CD4-positive, alpha-beta T cell treated with Interleukin-12 subunit alpha and Interleukin-12 subunit beta, for 1 hour (primary cell): ENCODE results near the gene PRDX5.
A peak's percentile ranks its signal among the peaks of the same experiment; 100 is the strongest.
"Not testable (repeated sequence)": the region's sequence is repeated elsewhere in the genome, so short reads cannot be mapped to it uniquely, and the experiment has no call there.

Experiments used
- DNase-seq: peaks from one replicate; pipeline ENCODE4 v3.0.0-alpha.2; 2020

Gene PRDX5

DNA sequence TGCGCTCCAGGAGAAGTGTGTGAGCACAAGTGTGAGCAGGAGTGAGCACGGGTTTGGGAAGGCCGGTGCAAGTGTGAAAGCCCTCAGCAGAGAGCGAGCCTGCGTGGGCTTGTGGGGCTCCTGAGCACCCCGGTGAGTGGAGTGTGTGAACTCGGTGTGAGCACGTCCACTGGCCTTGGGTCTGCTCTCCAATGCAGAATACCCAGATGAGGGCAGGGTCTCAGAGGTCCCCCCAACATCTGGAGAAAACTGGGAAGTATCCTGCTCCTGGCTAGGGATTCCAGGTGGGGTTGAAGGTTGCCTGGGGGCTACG lies 11.4 kb upstream of the PRDX5 start:
- DNase-seq, result no peak

DNA sequence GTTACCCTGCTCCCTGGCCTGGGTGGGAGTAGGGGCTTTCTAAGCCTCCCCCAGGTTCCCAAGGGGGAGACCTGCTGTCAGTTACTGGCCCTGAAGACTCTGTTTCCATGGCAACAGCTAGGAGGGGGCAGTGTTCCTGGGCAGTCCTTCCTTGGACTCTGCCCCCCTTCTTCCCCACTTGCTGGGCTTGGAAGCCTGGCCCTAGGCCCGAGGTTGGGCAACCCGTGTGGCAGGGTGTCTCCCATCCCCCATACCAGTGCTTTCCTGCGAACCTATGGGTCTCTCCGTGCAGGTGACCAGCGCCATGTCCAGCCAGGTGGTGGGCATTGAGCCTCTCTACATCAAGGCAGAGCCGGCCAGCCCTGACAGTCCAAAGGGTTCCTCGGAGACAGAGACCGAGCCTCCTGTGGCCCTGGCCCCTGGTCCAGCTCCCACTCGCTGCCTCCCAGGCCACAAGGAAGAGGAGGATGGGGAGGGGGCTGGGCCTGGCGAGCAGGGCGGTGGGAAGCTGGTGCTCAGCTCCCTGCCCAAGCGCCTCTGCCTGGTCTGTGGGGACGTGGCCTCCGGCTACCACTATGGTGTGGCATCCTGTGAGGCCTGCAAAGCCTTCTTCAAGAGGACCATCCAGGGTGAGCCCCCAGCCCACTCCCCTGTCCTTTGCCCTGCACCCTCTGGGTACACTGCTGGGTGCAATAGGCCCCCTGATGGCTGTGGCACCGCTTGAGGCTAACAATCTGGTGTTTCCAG lies 10.9 kb upstream of the PRDX5 start:
- no peak for DNase-seq

- not testable (repeated sequence) for DNase-seq
Observed at GRCh38 chr11:64307795-64308194, 10.1 kb upstream of the PRDX5 start.

- DNase-seq, result no peak
Observed at GRCh38 chr11:64312947-64313346, 5.0 kb upstream of the PRDX5 start.

DNA sequence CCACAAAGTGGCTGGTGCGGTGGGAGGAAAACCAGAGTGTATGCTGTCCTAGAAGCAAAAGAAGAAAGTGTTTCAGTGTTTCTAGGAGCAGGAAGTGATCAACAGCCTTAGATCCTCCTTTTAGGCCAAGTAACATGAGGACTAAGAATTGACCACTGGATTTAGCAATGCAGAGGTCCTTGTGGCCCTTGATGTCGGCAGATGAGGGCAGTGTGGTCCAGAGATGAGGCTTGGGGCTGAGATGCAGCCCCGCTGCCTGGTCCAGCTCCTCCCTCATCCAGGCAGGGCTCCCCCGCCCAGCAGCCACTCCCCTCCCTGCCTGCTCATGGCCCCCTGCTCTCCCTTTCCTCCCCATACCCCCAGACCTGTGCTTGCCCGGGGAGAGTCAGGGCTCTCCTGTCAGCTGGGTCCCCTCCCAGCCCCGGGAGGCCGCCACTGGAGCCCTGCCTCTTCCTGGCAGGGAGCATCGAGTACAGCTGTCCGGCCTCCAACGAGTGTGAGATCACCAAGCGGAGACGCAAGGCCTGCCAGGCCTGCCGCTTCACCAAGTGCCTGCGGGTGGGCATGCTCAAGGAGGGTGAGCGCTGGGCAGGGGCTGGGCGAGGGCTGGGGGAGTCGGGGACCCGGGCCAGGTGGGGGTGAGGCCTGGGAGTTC lies 4.3 kb upstream of the PRDX5 start:
- no peak for DNase-seq

GRCh38 chr11:64314146-64314804 lies 3.6 kb upstream of the PRDX5 start:
- DNase-seq, result no peak

- DNase-seq, result no peak
Observed at GRCh38 chr11:64314805-64315561, 2.9 kb upstream of the PRDX5 start.

- not testable (repeated sequence) for DNase-seq
Observed at GRCh38 chr11:64315667-64316526, 2.0 kb upstream of the PRDX5 start.

DNA sequence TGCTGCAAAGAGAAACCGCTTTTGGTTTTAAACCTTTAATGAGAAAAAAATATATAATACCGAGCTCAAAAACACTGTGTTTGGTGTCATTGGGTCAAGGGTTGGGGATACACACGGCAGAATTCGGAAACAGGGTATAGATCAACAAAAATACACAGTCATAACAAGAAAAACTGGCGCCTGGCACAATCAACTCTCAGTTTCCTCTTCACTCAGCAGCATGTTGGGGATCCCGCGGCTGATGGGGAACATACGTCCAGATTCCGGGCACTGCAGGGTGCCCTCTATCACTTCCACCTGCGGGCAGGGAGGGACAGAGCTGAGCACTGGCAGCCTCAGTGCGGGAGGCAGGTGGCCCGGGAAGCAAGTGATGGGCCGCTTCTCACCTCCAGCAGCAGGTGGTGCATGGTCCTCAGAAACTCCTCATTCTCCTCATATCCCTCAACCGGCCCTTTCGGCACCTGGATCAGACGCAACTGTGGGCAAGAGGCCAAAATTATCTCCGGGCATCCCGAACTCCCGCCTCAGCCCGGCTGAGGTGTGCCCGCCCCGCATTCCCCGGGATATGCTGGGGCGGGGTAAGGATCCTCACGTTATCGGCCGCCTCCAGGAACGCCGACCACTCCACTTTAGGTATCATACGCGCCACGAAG lies 1.1 kb upstream of the PRDX5 start:
- peak; percentile 48 for DNase-seq

- peak; percentile 98 for DNase-seq
Observed at GRCh38 chr11:64317325-64317960, 478 bp upstream of the PRDX5 start, which contains the start of gene TRMT112. TRMT112 (minus strand) TSS chr11:64317559; CDS start chr11:64317526, 33 bp downstream.

GRCh38 chr11:64318766-64319761 lies 1.1 kb downstream of the PRDX5 start:
- no peak for DNase-seq

DNA sequence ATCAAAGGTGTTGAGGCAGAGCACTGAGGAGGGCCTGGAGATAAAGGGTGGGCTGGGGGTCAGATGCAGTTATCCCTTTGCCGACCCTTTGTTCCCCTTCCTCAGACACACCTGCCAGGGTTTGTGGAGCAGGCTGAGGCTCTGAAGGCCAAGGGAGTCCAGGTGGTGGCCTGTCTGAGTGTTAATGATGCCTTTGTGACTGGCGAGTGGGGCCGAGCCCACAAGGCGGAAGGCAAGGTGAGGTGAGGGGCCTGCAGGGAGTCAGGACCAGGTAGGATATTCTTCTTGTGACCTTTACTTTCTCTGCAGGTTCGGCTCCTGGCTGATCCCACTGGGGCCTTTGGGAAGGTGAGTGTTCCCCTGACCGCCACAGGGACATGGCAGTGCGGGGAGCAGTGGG lies 2.6 kb downstream of the PRDX5 start:
- DNase-seq, result no peak

- DNase-seq, result no peak
Observed at GRCh38 chr11:64321026-64321425, 3.1 kb downstream of the PRDX5 start.

GRCh38 chr11:64321533-64321932 lies 3.6 kb downstream of the PRDX5 start:
- DNase-seq, result no peak

GRCh38 chr11:64322925-64323260 lies 5.0 kb downstream of the PRDX5 start:
- no peak for DNase-seq

GRCh38 chr11:64323373-64323772 lies 5.5 kb downstream of the PRDX5 start:
- DNase-seq, result no peak

DNA sequence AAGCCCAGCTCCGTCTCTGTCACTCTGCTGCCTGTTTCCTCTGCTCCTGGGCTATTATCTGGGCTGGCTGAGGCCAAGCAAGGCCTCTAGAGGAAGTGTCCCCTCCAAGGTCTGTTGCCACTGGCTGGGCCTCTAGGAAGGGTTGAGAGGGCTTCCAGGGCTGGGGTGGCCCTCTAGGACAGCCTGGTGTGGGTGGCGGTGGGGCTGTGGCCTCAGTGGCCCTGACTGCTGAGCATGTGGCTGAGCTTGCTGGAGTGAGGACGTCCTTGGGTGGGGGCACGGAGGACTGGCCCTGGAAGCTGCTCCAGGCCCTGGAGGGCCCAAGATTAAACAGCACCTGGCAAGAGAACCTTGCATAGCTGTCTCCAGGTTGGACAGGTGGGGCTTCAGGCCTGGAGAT lies 6.1 kb downstream of the PRDX5 start:
- not testable (repeated sequence) for DNase-seq

DNA sequence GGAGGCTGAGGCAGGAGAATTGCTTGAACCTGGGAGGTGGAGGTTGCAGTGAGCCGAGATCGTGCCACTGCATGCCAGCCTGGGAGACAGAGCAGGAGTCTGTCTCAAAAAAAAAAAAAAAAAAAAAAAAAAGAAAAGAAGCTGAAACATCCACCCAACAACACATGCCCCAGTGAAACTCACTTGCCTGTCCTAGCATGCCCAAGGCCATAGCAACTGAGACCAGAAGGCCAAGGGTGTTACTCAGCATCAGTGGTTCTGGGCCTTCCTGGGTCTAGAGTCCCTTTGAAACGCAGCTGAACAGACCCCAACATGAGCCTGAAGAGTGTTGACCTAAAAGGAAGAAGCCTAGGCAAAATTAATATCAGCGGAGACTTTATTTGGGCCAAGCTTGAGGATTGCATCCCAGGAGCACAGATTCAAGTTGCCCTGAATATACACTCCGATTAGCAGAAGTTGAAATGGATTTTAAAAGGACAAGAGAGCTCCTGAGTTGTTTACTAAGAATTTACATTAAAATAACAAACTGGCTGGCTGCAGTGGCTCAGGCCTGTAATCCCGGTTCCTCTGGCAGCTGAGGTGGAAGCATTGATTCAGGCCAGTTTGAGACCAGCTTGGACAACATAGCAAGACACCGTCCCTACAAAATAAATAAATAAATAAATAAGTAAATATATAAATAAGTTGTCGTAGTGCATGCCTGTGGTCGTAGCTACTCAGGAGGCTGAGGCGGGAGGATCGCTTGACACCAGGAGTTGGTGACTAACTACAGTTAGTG lies 7.0 kb downstream of the PRDX5 start:
- DNase-seq, result no peak

- DNase-seq, result no peak
Observed at GRCh38 chr11:64327375-64327774, 9.5 kb downstream of the PRDX5 start.
